Aorta (tissue), 5 donors: ENCODE measurements around the gene MTOR. TPM values are rescaled to one million over a fixed set of nuclear protein-coding genes. Genes with fewer than 3 reads are reported as not detected.

ENCODE experiments used
- ATAC-seq: fragments of 200-7000 bp; cut with Tn5 transposase; one replicate; pipeline ENCODE4 v1.9.1; 2022; ENCODE audit warnings: moderate library complexity; ENCODE audit not compliant: low FRiP score
- DNase-seq, 2 donors: peaks; one replicate each; pipeline ENCODE4 v3.0.0-alpha.2; 2020
- H3K27ac ChIP-seq, 2 donors: one replicate each; pipeline ENCODE4 v1.5.1; 2013; ENCODE audit warnings: low read length in 2 of 2, mild to moderate bottlenecking in 2 of 2, moderate library complexity in 2 of 2, control low read depth in 1 of 2, inconsistent platforms in 1 of 2, low read depth in 1 of 2
- H3K27me3 ChIP-seq, 2 donors: one replicate each; pipeline ENCODE4 v1.6.1; 2013; ENCODE audit warnings: control low read depth in 1 of 2, low read length in 1 of 2, mild to moderate bottlenecking in 1 of 2, moderate library complexity in 1 of 2; ENCODE audit not compliant: insufficient read depth in 2 of 2, control insufficient read depth in 1 of 2
- H3K36me3 ChIP-seq, 2 donors: one replicate each; pipeline ENCODE4 v1.6.1; 2013; ENCODE audit warnings: control low read depth in 1 of 2, low read length in 1 of 2, mild to moderate bottlenecking in 1 of 2; ENCODE audit not compliant: insufficient read depth in 2 of 2, control insufficient read depth in 1 of 2
- H3K4me1 ChIP-seq, 2 donors: one replicate each; pipeline ENCODE4 v1.6.1; 2013; ENCODE audit warnings: low read length in 2 of 2, control low read depth in 1 of 2, mild to moderate bottlenecking in 1 of 2, moderate library complexity in 1 of 2; ENCODE audit not compliant: insufficient read depth in 2 of 2, control insufficient read depth in 1 of 2
- H3K4me3 ChIP-seq, 2 donors: one replicate each; pipeline ENCODE4 v1.5.1; 2013; ENCODE audit warnings: low read length in 2 of 2, control low read depth in 1 of 2, mild to moderate bottlenecking in 1 of 2
- H3K9me3 ChIP-seq: one replicate; pipeline ENCODE4 v1.6.1; 2013; ENCODE audit warnings: mild to moderate bottlenecking, low read length; ENCODE audit not compliant: control insufficient read depth
- WGBS, 2 donors: extraction: QIAGEN DNeasy Blood & Tissue Kit; methylation state at CpG; one replicate each; pipeline ENCODE4 v1.1.7; 2013; 5-methylcytosine and 5-hydroxymethylcytosine counted together
- intact Hi-C, 2 donors: fragments of 100-400 bp; cut with DNase I; formaldehyde crosslinking; loops; one replicate each; pipeline versions ENCODE4 v1.14.2 to v1.15.0; 2022
- polyA plus RNA-seq, 2 donors: library from polyadenylated mRNA; stranded (reverse); fragments of 200-250 nt; gene quantifications; one replicate each; pipeline ENCODE4 v1.2.3, GENCODE V29; 2013
- total RNA-seq, 2 donors: library from RNA; stranded (reverse); fragmentation: NEBNext Ultra II Directional; extraction: Animal tissue kit (Norgen Biotek cat#: 25700); gene quantifications; one replicate each; pipeline ENCODE4 v1.2.1, GENCODE V29; 2021
- donor health status: healthy with polysubstance abuse.
- donor health status: Bipolar disorder and iron deficiency.
- donor health status: DM: no; HTN: no; CAD: no.
- donor health status: DM: no; HTN: no; CAD: no.
- donor health status: DM: yes; HTN: yes; CAD: no.

MTOR gene
- total and polyA plus RNA-seq, 4 donors: 7.5 to 31.8 (median 22.9) TPM

GRCh38 chr1:11245904-11246719 lies 16.2 kb downstream of the MTOR start:
- peaks cover 6 to 9% of the 10 kb centered on the region in 2 donors for H3K36me3 ChIP-seq
- WGBS, 2 donors: 90 to 91% methylated on average over 7 of the region's 7 CpGs
- DNase-seq: no peak
- no peak overlapping the region for H3K27ac ChIP-seq
- no peaks in the 10 kb centered on the region for H3K4me1 ChIP-seq
- ATAC-seq: no peak
- H3K27me3 ChIP-seq: no peaks in the 10 kb centered on the region
- H3K9me3 ChIP-seq: no peaks in the 10 kb centered on the region
- no peak overlapping the region for H3K4me3 ChIP-seq
- intact Hi-C loops: no loop called here

DNA sequence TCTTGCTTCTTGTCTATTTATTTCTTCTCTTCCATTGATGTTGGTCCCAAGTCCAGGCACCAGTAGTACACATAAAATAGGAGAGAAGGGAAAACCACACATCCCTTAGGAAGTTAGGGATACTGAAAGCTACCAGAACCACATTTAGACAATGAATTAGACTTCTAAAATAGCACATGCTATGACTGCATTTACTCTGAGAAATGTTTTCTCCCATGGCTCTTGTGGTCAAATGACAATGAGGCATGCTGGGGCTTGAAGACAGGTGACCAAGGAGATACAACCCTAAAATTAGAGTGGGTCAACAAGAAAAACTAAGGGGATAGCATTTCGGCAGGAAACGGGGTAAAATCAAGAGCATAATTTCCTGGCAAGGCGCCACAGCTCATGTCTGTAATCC lies 17.1 kb downstream of the MTOR start:
- Histone ChIP-seq H3K27me3 (no peaks in the 10 kb centered on the region), H3K27ac (no peak overlapping the region), H3K4me1 (no peaks in the 10 kb centered on the region), H3K4me3 (no peak overlapping the region), H3K36me3 (peaks cover 6 to 11% of the 10 kb centered on the region in 2 donors), H3K9me3 (no peaks in the 10 kb centered on the region)
- ATAC-seq (no peak), DNase-seq (no peak)
- intact Hi-C loops: no loop called here
- WGBS, 2 donors: 87 to 90% methylated on average over 3 of the region's 3 CpGs

- DNase-seq: no peak
- WGBS, 2 donors: 92 to 93% methylated on average over 7 of the region's 7 CpGs
- intact Hi-C loops: no loop called here
- no peak for ATAC-seq
- H3K27me3 ChIP-seq: no peaks in the 10 kb centered on the region
- H3K36me3 ChIP-seq: peaks cover 5 to 25% of the 10 kb centered on the region in 2 donors
- no peak overlapping the region for H3K27ac ChIP-seq
- no peaks in the 10 kb centered on the region for H3K9me3 ChIP-seq
- H3K4me1 ChIP-seq: no peaks in the 10 kb centered on the region
- H3K4me3 ChIP-seq: no peak overlapping the region
Observed at GRCh38 chr1:11238311-11238710, 24.0 kb downstream of the MTOR start.

- no peak for DNase-seq
- Histone ChIP-seq H3K27ac (no peak overlapping the region), H3K27me3 (no peaks in the 10 kb centered on the region), H3K4me1 (no peaks in the 10 kb centered on the region), H3K4me3 (no peak overlapping the region), H3K9me3 (no peaks in the 10 kb centered on the region), H3K36me3 (peaks cover 5 to 23% of the 10 kb centered on the region in 2 donors)
- intact Hi-C loops: no loop called here
- no peak for ATAC-seq
- WGBS, 2 donors: 61 to 64% methylated on average over 6 of the region's 6 CpGs
Observed at GRCh38 chr1:11237356-11237755, 25.0 kb downstream of the MTOR start.

- Histone ChIP-seq H3K9me3 (no peaks in the 10 kb centered on the region), H3K4me1 (no peaks in the 10 kb centered on the region), H3K27ac (no peak overlapping the region), H3K36me3 (peaks cover 7 to 32% of the 10 kb centered on the region in 2 donors), H3K27me3 (no peaks in the 10 kb centered on the region), H3K4me3 (no peak overlapping the region)
- DNase-seq: no peak
- WGBS, 2 donors: 93 to 98% methylated on average over 2 of the region's 2 CpGs
- intact Hi-C loops: no loop called here
- ATAC-seq: no peak
Observed at GRCh38 chr1:11233208-11233607, 29.1 kb downstream of the MTOR start.

GRCh38 chr1:11229203-11229602 lies 33.1 kb downstream of the MTOR start:
- H3K36me3 ChIP-seq: peaks cover 6 to 20% of the 10 kb centered on the region in 2 donors
- H3K27ac ChIP-seq: no peak overlapping the region
- H3K9me3 ChIP-seq: no peaks in the 10 kb centered on the region
- ATAC-seq: no peak
- WGBS, 2 donors: 90 to 96% methylated on average over 4 of the region's 4 CpGs
- no peaks in the 10 kb centered on the region for H3K27me3 ChIP-seq
- H3K4me3 ChIP-seq: no peak overlapping the region
- no peak for DNase-seq
- intact Hi-C loops: no loop called here
- no peaks in the 10 kb centered on the region for H3K4me1 ChIP-seq

DNA sequence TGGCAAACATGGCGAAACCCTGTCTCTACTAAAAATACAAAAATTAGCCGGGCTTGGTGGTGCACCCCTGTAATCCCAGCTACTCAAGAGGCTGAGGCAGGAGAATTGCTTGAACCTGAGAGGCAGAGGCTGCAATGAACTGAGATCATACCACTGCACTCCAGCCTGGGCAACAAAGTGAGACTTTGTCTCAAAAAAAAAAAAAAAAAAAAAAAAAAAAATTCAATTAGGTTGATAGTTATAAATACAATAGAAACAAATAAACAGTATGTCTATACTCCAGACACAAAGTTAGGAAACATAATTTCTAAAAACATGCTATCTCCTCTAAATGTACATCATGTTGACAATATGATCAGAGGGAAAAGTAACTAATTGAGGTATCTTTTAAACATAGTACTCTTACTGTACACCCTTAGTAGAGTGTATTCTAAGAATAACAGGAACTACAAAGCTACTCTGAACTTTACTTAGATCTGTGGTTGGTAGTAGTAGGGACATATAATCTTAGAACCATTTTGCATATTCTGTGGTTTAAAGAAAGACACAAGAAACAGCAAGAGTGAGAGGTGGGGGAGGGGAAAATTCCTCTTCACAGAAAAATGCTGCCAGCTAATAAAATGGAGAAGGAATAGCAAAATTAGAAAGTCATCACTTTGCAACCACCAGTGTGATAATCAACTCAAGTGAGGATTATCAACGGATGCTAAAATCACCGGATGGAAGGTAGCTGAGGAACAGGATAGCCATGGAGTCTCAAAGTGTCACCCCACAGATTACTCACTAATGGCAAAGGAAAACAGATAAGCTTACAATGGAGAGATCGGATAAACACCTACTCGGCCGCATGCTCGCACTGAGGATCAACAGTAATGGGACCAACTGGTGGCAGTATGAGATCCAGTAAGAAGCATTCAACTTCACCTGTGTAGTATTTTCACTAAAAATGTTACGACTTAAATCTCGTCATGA lies 35.0 kb downstream of the MTOR start:
- H3K27me3 ChIP-seq: no peaks in the 10 kb centered on the region
- no peak overlapping the region for H3K4me3 ChIP-seq
- DNase-seq: no peak
- H3K27ac ChIP-seq: no peak overlapping the region
- peaks cover 2 to 15% of the 10 kb centered on the region in 2 donors for H3K36me3 ChIP-seq
- WGBS, 2 donors: 88 to 90% methylated on average over 10 of the region's 10 CpGs
- H3K9me3 ChIP-seq: no peaks in the 10 kb centered on the region
- intact Hi-C loops: no loop called here
- H3K4me1 ChIP-seq: no peaks in the 10 kb centered on the region
- no peak for ATAC-seq

DNA sequence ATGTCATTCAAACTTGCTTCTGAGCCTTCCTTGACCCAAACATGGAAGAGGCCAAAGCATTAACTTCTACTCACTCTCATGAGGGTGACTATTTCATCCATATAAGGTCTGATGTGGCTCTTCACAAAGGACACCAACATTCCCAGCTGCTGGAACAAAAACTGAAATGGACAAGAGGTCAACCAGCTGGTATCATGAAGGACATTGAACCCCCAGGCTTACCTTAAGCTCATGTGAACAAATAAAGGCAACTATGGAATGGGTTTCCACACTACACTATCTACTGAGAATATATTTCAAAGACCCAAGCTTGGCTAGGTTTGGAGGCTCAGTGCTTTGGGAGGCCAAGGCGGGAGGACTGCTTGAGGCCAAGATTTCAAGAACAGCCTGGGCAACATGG lies 46.3 kb downstream of the MTOR start:
- ATAC-seq: no peak
- no peaks in the 10 kb centered on the region for H3K27me3 ChIP-seq
- no peaks in the 10 kb centered on the region for H3K4me1 ChIP-seq
- WGBS, 2 donors: 97 to 100% methylated on average over 1 of the region's 1 CpG
- H3K27ac ChIP-seq: no peak overlapping the region
- H3K4me3 ChIP-seq: no peak overlapping the region
- DNase-seq: no peak
- no peaks in the 10 kb centered on the region for H3K9me3 ChIP-seq
- H3K36me3 ChIP-seq: peaks cover 9 to 21% of the 10 kb centered on the region in 2 donors
- intact Hi-C loops: no loop called here
